Keratinocyte (primary cell): ENCODE data around the gene CUBN. TPM values are rescaled to one million over a fixed set of nuclear protein-coding genes. Genes with fewer than 3 reads are reported as not detected.

Source experiments
- DNase-seq: peaks from one replicate; pipeline ENCODE4 v3.0.0-alpha.2; 2011; ENCODE audit warnings: low read depth, missing footprints, low spot score
- FAIRE-seq: peaks from 2 replicates; lab custom pipeline; 2011; peaks lifted over from hg19 to GRCh38; lab: Jason Lieb, UNC
- H2AFZ ChIP-seq: 2 replicates; pipeline ENCODE4 v1.6.0; 2012; ENCODE audit warnings: low read length, control low read depth, inconsistent platforms; ENCODE audit not compliant: control insufficient read depth
- H3K27ac ChIP-seq: 2 replicates; pipeline ENCODE4 v1.5.1; 2011; ENCODE audit warnings: low read length; ENCODE audit not compliant: control insufficient read depth, insufficient read depth
- H3K27me3 ChIP-seq: 3 replicates; pipeline ENCODE4 v1.6.0; 2011; ENCODE audit warnings: low read length; ENCODE audit not compliant: control insufficient read depth, insufficient read depth; ENCODE audit errors: extremely low read depth
- H3K36me3 ChIP-seq, 2 experiments: 2 replicates in 1 of 2; 3 replicates in 1 of 2; pipeline ENCODE4 v1.5.1; 2011; ENCODE audit warnings: low read length in 2 of 2, mild to moderate bottlenecking in 1 of 2; ENCODE audit not compliant: control insufficient read depth in 2 of 2, insufficient read depth in 2 of 2; ENCODE audit errors: extremely low read depth in 1 of 2
- H3K4me1 ChIP-seq: 3 replicates; pipeline ENCODE4 v1.5.1; 2011; ENCODE audit warnings: low read length; ENCODE audit not compliant: control insufficient read depth, insufficient read depth; ENCODE audit errors: extremely low read depth
- H3K4me2 ChIP-seq: 3 replicates; pipeline ENCODE4 v1.6.0; 2011; ENCODE audit warnings: low read depth, low read length; ENCODE audit not compliant: control insufficient read depth, insufficient read depth; ENCODE audit errors: extremely low read depth
- H3K4me3 ChIP-seq, 3 experiments: fragments of 200-600 bp in 1 of 3; sonication (generic) in 1 of 3; 2 replicates in 2 of 3; 3 replicates in 1 of 3; pipeline ENCODE4 v1.5.1; 2011 to 2016; ENCODE audit warnings: low read length in 3 of 3, mild to moderate bottlenecking in 3 of 3, control low read depth in 2 of 3, inconsistent platforms in 1 of 3, low read depth in 1 of 3, mixed read lengths in 1 of 3, mixed run types in 1 of 3, moderate library complexity in 1 of 3; ENCODE audit not compliant: control insufficient read depth in 2 of 3, insufficient read depth in 2 of 3; ENCODE audit errors: extremely low read depth in 1 of 3
- H3K79me2 ChIP-seq: 2 replicates; pipeline ENCODE4 v1.6.0; 2012; ENCODE audit warnings: low read length; ENCODE audit not compliant: control insufficient read depth, insufficient read depth
- H3K9ac ChIP-seq: 3 replicates; pipeline ENCODE4 v1.6.0; 2011; ENCODE audit warnings: low read length; ENCODE audit not compliant: control insufficient read depth, insufficient read depth; ENCODE audit errors: extremely low read depth
- H3K9me1 ChIP-seq: 3 replicates; pipeline ENCODE4 v1.6.0; 2011; ENCODE audit warnings: low read length; ENCODE audit not compliant: control insufficient read depth, insufficient read depth; ENCODE audit errors: extremely low read depth
- H3K9me3 ChIP-seq: 2 replicates; pipeline ENCODE4 v1.5.1; 2012; ENCODE audit warnings: low read depth, low read length; ENCODE audit not compliant: control insufficient read depth
- H4K20me1 ChIP-seq: 3 replicates; pipeline ENCODE4 v1.6.0; 2011; ENCODE audit warnings: low read length; ENCODE audit not compliant: control insufficient read depth, insufficient read depth; ENCODE audit errors: extremely low read depth
- CTCF ChIP-seq, 3 experiments: IDR thresholded peaks in 1 of 3; conservative IDR thresholded peaks in 1 of 3; optimal IDR thresholded peaks in 1 of 3; 2 replicates in 2 of 3; 3 replicates in 1 of 3; pipeline versions ENCODE3 to v1.5.1; 2011; ENCODE audit warnings: low read length in 3 of 3, mild to moderate bottlenecking in 3 of 3, moderate library complexity in 2 of 3, control low read depth in 1 of 3, inconsistent platforms in 1 of 3; ENCODE audit not compliant: insufficient read depth in 2 of 3; ENCODE audit errors: extremely low read depth in 1 of 3
- EZH2 ChIP-seq: IDR thresholded peaks from one replicate; pipeline ENCODE4 v1.6.1; 2012; ENCODE audit warnings: inconsistent platforms, mild to moderate bottlenecking, low read length, moderate library complexity
- dilution Hi-C: fragments of 300-500 bp; cut with MboI; formaldehyde crosslinking; loops from one replicate; pipeline ENCODE4 v1.7.0; 2020; ENCODE audit warnings: low sequenced_read_pairs; ENCODE audit not compliant: extremely low pct_ligation_motif_present
- polyA plus RNA-seq, 5 experiments: library from polyadenylated mRNA; depleted of rRNA in 3 of 5; stranded (reverse) in 3 of 5; stranded (forward) in 1 of 5; unstranded in 1 of 5; fragments of >200 nt; gene quantifications; 1 replicate in 1 of 5; 2 replicates in 3 of 5; 3 replicates in 1 of 5; pipeline versions ENCODE4 v1.2.1 to v1.2.3, GENCODE V29; 2011 to 2012; ENCODE audit warnings: missing spikeins in 2 of 5, low read depth in 1 of 5, low replicate concordance in 1 of 5

The CUBN gene
- polyA plus RNA-seq, 1 donor (not counting 4 experiments of a cell fraction or from before 2014, with no cell fraction given): 0.07 TPM

- Histone ChIP-seq H3K4me2 (no peak overlapping the region), H3K9me3 (no peaks in the 10 kb centered on the region), H3K9me1 (no peaks in the 10 kb centered on the region), H3K36me3 (no peaks in the 10 kb centered on the region), H3K4me1 (no peaks in the 10 kb centered on the region), H3K4me3 (no peak overlapping the region), H4K20me1 (no peaks in the 10 kb centered on the region), H2AFZ (no peak overlapping the region), H3K27ac (no peak overlapping the region), H3K9ac (no peak overlapping the region), H3K27me3 (no peaks in the 10 kb centered on the region), H3K79me2 (no peaks in the 10 kb centered on the region)
- TF ChIP-seq CTCF (optimal IDR thresholded peaks at IDR 0.05 in 1 of 3, IDR thresholded peaks at IDR 0.05 in 1 of 3, conservative IDR thresholded peaks at IDR 0.05 in 1 of 3; ENCODE audit: extremely low read depth in 1 of 3, insufficient read depth in 2 of 3, low read length in 3 of 3): no peak
- TF ChIP-seq EZH2: no peak
- dilution Hi-C loops: no loop called here
- FAIRE-seq (no peak), DNase-seq (no peak)
Observed at GRCh38 chr10:16913266-16913665, 216.3 kb downstream of the CUBN start.

GRCh38 chr10:16910793-16911164, 218.8 kb downstream of the CUBN start:
- FAIRE-seq (no peak), DNase-seq (no peak)
- Histone ChIP-seq H3K79me2 (no peaks in the 10 kb centered on the region), H3K27me3 (no peaks in the 10 kb centered on the region), H3K27ac (no peak overlapping the region), H2AFZ (no peak overlapping the region), H3K9me3 (no peaks in the 10 kb centered on the region), H4K20me1 (no peaks in the 10 kb centered on the region), H3K4me1 (no peaks in the 10 kb centered on the region), H3K4me2 (no peak overlapping the region), H3K9ac (no peak overlapping the region), H3K36me3 (no peaks in the 10 kb centered on the region), H3K9me1 (no peaks in the 10 kb centered on the region), H3K4me3 (no peak overlapping the region)
- dilution Hi-C loops: no loop called here
- TF ChIP-seq CTCF (optimal IDR thresholded peaks at IDR 0.05 in 1 of 3, IDR thresholded peaks at IDR 0.05 in 1 of 3, conservative IDR thresholded peaks at IDR 0.05 in 1 of 3; ENCODE audit: extremely low read depth in 1 of 3, insufficient read depth in 2 of 3, low read length in 3 of 3) (no peak), EZH2 (no peak)
